CD8-positive, alpha-beta memory T cell (primary cell): ENCODE measurements around the gene NR3C1. TPM values are rescaled to one million over a fixed set of nuclear protein-coding genes. Genes with fewer than 3 reads are reported as not detected.

Source experiments
- CTCF ChIA-PET: fragments of 350-600 bp; sonication (Branson Sonifier 250); formaldehyde crosslinking; loops from one replicate; lab custom pipeline; 2021; ENCODE audit warnings: antibody characterized with exemption; lab: Charles Lee
- POLR2A ChIA-PET: fragments of 350-600 bp; sonication (Branson Sonifier 250); formaldehyde crosslinking; loops from one replicate; lab custom pipeline; 2021; ENCODE audit warnings: antibody characterized with exemption; lab: Charles Lee
- DNase-seq, 5 donors: peaks; one replicate each; pipeline versions ENCODE4 v3.0.0 to v3.0.0-alpha.2; 2020 to 2022; ENCODE audit warnings: mixed read lengths in 1 of 5
- H3K27ac ChIP-seq: one replicate; pipeline ENCODE4 v1.7.0; 2013; ENCODE audit warnings: low read depth, mild to moderate bottlenecking, low read length, moderate library complexity
- H3K27me3 ChIP-seq: 2 replicates; pipeline ENCODE4 v1.7.0; 2013; ENCODE audit warnings: low read length, mild to moderate bottlenecking; ENCODE audit not compliant: insufficient read depth, poor library complexity, severe bottlenecking
- H3K36me3 ChIP-seq: 2 replicates; pipeline ENCODE4 v1.7.0; 2013; ENCODE audit warnings: mild to moderate bottlenecking, low read length, moderate library complexity; ENCODE audit not compliant: insufficient read depth
- H3K4me1 ChIP-seq: 2 replicates; pipeline ENCODE4 v1.7.0; 2013; ENCODE audit warnings: mild to moderate bottlenecking, low read length, moderate library complexity; ENCODE audit not compliant: insufficient read depth
- H3K4me3 ChIP-seq: 2 replicates; pipeline ENCODE4 v1.7.0; 2013; ENCODE audit warnings: mild to moderate bottlenecking, low read length
- H3K9me3 ChIP-seq: 2 replicates; pipeline ENCODE4 v1.7.0; 2013; ENCODE audit warnings: mild to moderate bottlenecking, low read length
- H3K27ac Mint-ChIP-seq, 8 donors: one replicate each; pipeline ENCODE4 v1.8.0; 2020 to 2021; ENCODE audit warnings: mixed read lengths in 8 of 8, mild to moderate bottlenecking in 6 of 8, inconsistent platforms in 3 of 8, moderate library complexity in 3 of 8
- H3K27me3 Mint-ChIP-seq, 2 donors: one replicate each; pipeline ENCODE4 v1.8.0; 2020 to 2021; ENCODE audit warnings: mixed read lengths in 2 of 2, mild to moderate bottlenecking in 1 of 2, moderate library complexity in 1 of 2
- H3K36me3 Mint-ChIP-seq, 3 donors: one replicate each; pipeline ENCODE4 v1.8.0; 2020 to 2021; ENCODE audit warnings: mixed read lengths in 3 of 3, inconsistent platforms in 1 of 3, mild to moderate bottlenecking in 1 of 3
- H3K4me1 Mint-ChIP-seq, 3 donors: one replicate each; pipeline ENCODE4 v1.8.0; 2020 to 2021; ENCODE audit warnings: mixed read lengths in 3 of 3, inconsistent platforms in 1 of 3, mild to moderate bottlenecking in 1 of 3
- H3K4me3 Mint-ChIP-seq, 7 donors: one replicate each; pipeline ENCODE4 v1.8.0; 2020 to 2021; ENCODE audit warnings: mixed read lengths in 7 of 7, mild to moderate bottlenecking in 6 of 7, moderate library complexity in 4 of 7, inconsistent platforms in 2 of 7
- H3K9me3 Mint-ChIP-seq, 5 donors: one replicate each; pipeline ENCODE4 v1.8.0; 2020 to 2022; ENCODE audit warnings: mixed read lengths in 5 of 5, mild to moderate bottlenecking in 3 of 5, moderate library complexity in 2 of 5, inconsistent platforms in 1 of 5
- polyA plus RNA-seq: library from polyadenylated mRNA; unstranded; fragments of 300-500 nt; fragmentation: Illumina TruSeq; gene quantifications from one replicate; pipeline ENCODE4 v1.2.3, GENCODE V29; 2021
- total RNA-seq, 2 experiments: library from RNA; stranded (reverse); gene quantifications; one replicate each; pipeline ENCODE4 v1.2.3, GENCODE V29; 2021

Gene NR3C1
- total and polyA plus RNA-seq, 3 experiments from 2014 or later = 65.3 to 85.5 (median 66.5) TPM

- no peak overlapping the region for H3K4me3 Mint-ChIP-seq
- ChIA-PET POLR2A (no interaction called here), CTCF (no interaction called here)
- no peaks in the 10 kb centered on the region for H3K4me1 ChIP-seq
- no peaks in the 10 kb centered on the region for H3K9me3 ChIP-seq
- H3K27me3 ChIP-seq = no peaks in the 10 kb centered on the region
- H3K9me3 Mint-ChIP-seq = no peaks in the 10 kb centered on the region
- H3K4me3 ChIP-seq = no peak overlapping the region
- peaks cover 6 to 80% (median 27%) of the 10 kb centered on the region in 3 donors for H3K36me3 Mint-ChIP-seq
- H3K27me3 Mint-ChIP-seq = no peaks in the 10 kb centered on the region
- H3K36me3 ChIP-seq = no peaks in the 10 kb centered on the region
- H3K27ac Mint-ChIP-seq = peak overlapping the region in 2 of 8 donors; percentile 9 to 36
- no peak overlapping the region for H3K27ac ChIP-seq
- peaks cover 7 to 21% (median 15%) of the 10 kb centered on the region in 3 donors for H3K4me1 Mint-ChIP-seq
- DNase-seq = no peak
Observed at GRCh38 chr5:143284521-143284920, 119.0 kb downstream of the NR3C1 start.

- no peaks in the 10 kb centered on the region for H3K27me3 Mint-ChIP-seq
- H3K36me3 Mint-ChIP-seq = peaks cover 6 to 80% (median 23%) of the 10 kb centered on the region in 3 donors
Observed at GRCh38 chr5:143284002-143284401, 119.5 kb downstream of the NR3C1 start.

GRCh38 chr5:143281226-143281625, 122.3 kb downstream of the NR3C1 start:
- Histone ChIP-seq H3K9me3 (no peaks in the 10 kb centered on the region), H3K27ac (no peak overlapping the region), H3K27me3 (no peaks in the 10 kb centered on the region), H3K36me3 (no peaks in the 10 kb centered on the region), H3K4me1 (no peaks in the 10 kb centered on the region), H3K4me3 (no peak overlapping the region)
- peak overlapping the region in 1 of 8 donors; percentile 51 for H3K27ac Mint-ChIP-seq
- no peaks in the 10 kb centered on the region for H3K9me3 Mint-ChIP-seq
- CTCF ChIA-PET = interaction anchor here (0.6 kb wide), 1 partner anchor 55 kb away, joined by 3 read pairs; no protein-coding TSS in a partner anchor
- H3K4me3 Mint-ChIP-seq = no peak overlapping the region
- H3K4me1 Mint-ChIP-seq = peaks cover 6 to 15% (median 12%) of the 10 kb centered on the region in 3 donors
- H3K36me3 Mint-ChIP-seq = peaks cover 6 to 75% (median 20%) of the 10 kb centered on the region in 3 donors
- no peaks in the 10 kb centered on the region for H3K27me3 Mint-ChIP-seq
- no peak for DNase-seq
- POLR2A ChIA-PET = interaction anchor here (0.5 kb wide), 1 partner anchor 747 kb away, joined by 3 read pairs; no protein-coding TSS in a partner anchor

More at GRCh38 chr5:143284002-143284401, 119.5 kb downstream of the NR3C1 start:
- no peaks in the 10 kb centered on the region for H3K36me3 ChIP-seq
- no peak for DNase-seq
- H3K4me3 ChIP-seq = no peak overlapping the region
- ChIA-PET CTCF (no interaction called here), POLR2A (no interaction called here)
- H3K4me3 Mint-ChIP-seq = no peak overlapping the region
- H3K9me3 ChIP-seq = no peaks in the 10 kb centered on the region
- peak overlapping the region in 2 of 8 donors; percentile 8 to 24 for H3K27ac Mint-ChIP-seq
- no peaks in the 10 kb centered on the region for H3K27me3 ChIP-seq
- H3K9me3 Mint-ChIP-seq = no peaks in the 10 kb centered on the region
- H3K27ac ChIP-seq = no peak overlapping the region
- peaks cover 7 to 23% (median 15%) of the 10 kb centered on the region in 3 donors for H3K4me1 Mint-ChIP-seq
- no peaks in the 10 kb centered on the region for H3K4me1 ChIP-seq

GRCh38 chr5:143279698-143280097, 123.8 kb downstream of the NR3C1 start:
- no peaks in the 10 kb centered on the region for H3K9me3 ChIP-seq
- Mint-ChIP-seq H3K4me1 (peaks cover 9 to 22% (median 20%) of the 10 kb centered on the region in 3 donors), H3K27ac (peak overlapping the region in 2 of 8 donors; percentile 40 to 43), H3K9me3 (no peaks in the 10 kb centered on the region), H3K4me3 (no peak overlapping the region), H3K27me3 (no peaks in the 10 kb centered on the region), H3K36me3 (peaks cover 10 to 72% (median 17%) of the 10 kb centered on the region in 3 donors)
- no peaks in the 10 kb centered on the region for H3K36me3 ChIP-seq
- H3K4me3 ChIP-seq = no peak overlapping the region
- POLR2A ChIA-PET = no interaction called here
- no peaks in the 10 kb centered on the region for H3K4me1 ChIP-seq
- CTCF ChIA-PET = no interaction called here
- no peak for DNase-seq
- no peaks in the 10 kb centered on the region for H3K27me3 ChIP-seq
- H3K27ac ChIP-seq = no peak overlapping the region

GRCh38 chr5:143277536-143277935, 126.0 kb downstream of the NR3C1 start:
- H3K27ac ChIP-seq = no peak overlapping the region
- Mint-ChIP-seq H3K4me3 (no peak overlapping the region), H3K4me1 (peaks cover 9 to 19% (median 16%) of the 10 kb centered on the region in 3 donors), H3K36me3 (peaks cover 4 to 55% (median 7%) of the 10 kb centered on the region in 3 donors), H3K27me3 (no peaks in the 10 kb centered on the region), H3K27ac (peak overlapping the region in 1 of 8 donors; percentile 45), H3K9me3 (no peaks in the 10 kb centered on the region)
- no peak overlapping the region for H3K4me3 ChIP-seq
- CTCF ChIA-PET = no interaction called here
- DNase-seq = no peak
- H3K36me3 ChIP-seq = no peaks in the 10 kb centered on the region
- H3K9me3 ChIP-seq = no peaks in the 10 kb centered on the region
- POLR2A ChIA-PET = interaction anchor here (0.5 kb wide), 1 partner anchor 94 kb away, joined by 3 read pairs; no protein-coding TSS in a partner anchor
- H3K4me1 ChIP-seq = no peaks in the 10 kb centered on the region
- H3K27me3 ChIP-seq = no peaks in the 10 kb centered on the region

- peaks cover 9 to 19% (median 16%) of the 10 kb centered on the region in 3 donors for H3K4me1 Mint-ChIP-seq
- H3K36me3 Mint-ChIP-seq = peaks cover 2 to 38% (median 4%) of the 10 kb centered on the region in 3 donors
- ChIA-PET POLR2A (no interaction called here), CTCF (no interaction called here)
- H3K27ac ChIP-seq = no peak overlapping the region
- H3K27me3 ChIP-seq = no peaks in the 10 kb centered on the region
- no peak for DNase-seq
- no peak overlapping the region for H3K4me3 ChIP-seq
- no peaks in the 10 kb centered on the region for H3K27me3 Mint-ChIP-seq
- H3K9me3 Mint-ChIP-seq = peaks cover 0 to 4% (median 0%) of the 10 kb centered on the region in 5 donors
- H3K4me3 Mint-ChIP-seq = peak overlapping the region in 2 of 7 donors; percentile 8 to 13
- H3K4me1 ChIP-seq = no peaks in the 10 kb centered on the region
- no peaks in the 10 kb centered on the region for H3K9me3 ChIP-seq
- peak overlapping the region in 2 of 8 donors; percentile 12 to 71 for H3K27ac Mint-ChIP-seq
- H3K36me3 ChIP-seq = no peaks in the 10 kb centered on the region
Observed at GRCh38 chr5:143275512-143276363, 127.7 kb downstream of the NR3C1 start.

GRCh38 chr5:143274952-143275351, 128.5 kb downstream of the NR3C1 start:
- Mint-ChIP-seq H3K27me3 (no peaks in the 10 kb centered on the region), H3K27ac (peak overlapping the region in 2 of 8 donors; percentile 8 to 78), H3K4me1 (peaks cover 9 to 19% (median 16%) of the 10 kb centered on the region in 3 donors), H3K4me3 (no peak overlapping the region), H3K36me3 (peaks cover 2 to 32% (median 5%) of the 10 kb centered on the region in 3 donors), H3K9me3 (peaks cover 0 to 8% (median 3%) of the 10 kb centered on the region in 5 donors)
- H3K36me3 ChIP-seq = no peaks in the 10 kb centered on the region
- H3K4me1 ChIP-seq = no peaks in the 10 kb centered on the region
- ChIA-PET CTCF (no interaction called here), POLR2A (no interaction called here)
- no peak overlapping the region for H3K4me3 ChIP-seq
- DNase-seq = no peak
- no peak overlapping the region for H3K27ac ChIP-seq
- H3K9me3 ChIP-seq = no peaks in the 10 kb centered on the region
- no peaks in the 10 kb centered on the region for H3K27me3 ChIP-seq

GRCh38 chr5:143271431-143271830, 132.1 kb downstream of the NR3C1 start:
- POLR2A ChIA-PET = no interaction called here
- DNase-seq = no peak
- H3K9me3 Mint-ChIP-seq = peaks cover 12 to 39% (median 21%) of the 10 kb centered on the region in 5 donors
- H3K4me3 Mint-ChIP-seq = no peak overlapping the region
- Histone ChIP-seq H3K36me3 (no peaks in the 10 kb centered on the region), H3K27me3 (no peaks in the 10 kb centered on the region), H3K27ac (no peak overlapping the region), H3K4me1 (no peaks in the 10 kb centered on the region), H3K9me3 (no peaks in the 10 kb centered on the region), H3K4me3 (no peak overlapping the region)
- H3K27ac Mint-ChIP-seq = no peak overlapping the region
- H3K36me3 Mint-ChIP-seq = peaks cover 2 to 36% (median 13%) of the 10 kb centered on the region in 3 donors
- H3K4me1 Mint-ChIP-seq = peaks cover 5 to 15% (median 7%) of the 10 kb centered on the region in 3 donors
- CTCF ChIA-PET = no interaction called here
- H3K27me3 Mint-ChIP-seq = no peaks in the 10 kb centered on the region
